Body of pancreas (tissue), 4 donors: Measurements from ENCODE around the gene LRRC23.
A peak's percentile ranks its signal among the peaks of the same experiment; 100 is the strongest.

Source experiments
- POLR2A ChIP-seq, 3 donors: fragments of 450-650 bp; IDR thresholded peaks; one replicate each; pipeline ENCODE4 v1.6.1; 2016; ENCODE audit warnings: antibody characterized with exemption in 3 of 3, mild to moderate bottlenecking in 2 of 3
- TF ChIP-seq, protein P1 (sequence below), 7 experiments: fragments of 450-650 bp in 4 of 7; fragments of 200-600 bp in 3 of 7; sonication (generic) in 3 of 7; IDR thresholded peaks; one replicate each; pipeline ENCODE4 v1.5.1; 2016 to 2019; ENCODE audit warnings: antibody characterized with exemption in 7 of 7

DNA sequence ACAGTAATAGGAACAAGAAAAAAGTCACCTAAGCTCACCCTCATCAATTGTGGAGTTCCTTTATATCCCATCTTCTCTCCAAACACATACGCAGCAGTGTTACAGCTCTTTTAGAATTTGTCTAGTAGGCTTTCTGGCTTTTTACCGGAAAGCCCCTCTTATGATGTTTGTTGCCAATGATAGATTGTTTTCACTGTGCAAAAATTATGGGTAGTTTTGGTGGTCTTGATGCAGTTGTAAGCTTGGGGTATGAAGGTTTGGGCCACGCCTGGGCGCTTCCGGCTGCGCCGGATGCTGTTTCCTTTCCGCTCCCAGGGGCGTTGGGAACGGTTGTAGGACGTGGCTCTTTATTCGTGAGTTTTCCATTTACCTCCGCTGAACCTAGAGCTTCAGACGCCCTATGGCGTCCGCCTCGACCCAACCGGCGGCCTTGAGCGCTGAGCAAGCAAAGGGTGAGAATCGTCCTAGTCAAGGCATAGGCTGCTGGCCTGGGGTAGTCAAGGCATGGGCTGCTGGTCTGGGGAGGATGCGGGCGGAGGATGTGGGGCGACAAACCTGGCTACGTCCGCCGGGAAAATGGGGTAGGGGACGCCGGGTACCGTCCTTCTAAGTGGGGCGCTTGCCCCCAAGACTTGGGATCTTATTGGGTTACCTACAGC, 39.2 kb downstream of the LRRC23 start, which contains the start of the genes C12orf57 and RNU7-1:
- TF ChIP-seq, protein P1, sequence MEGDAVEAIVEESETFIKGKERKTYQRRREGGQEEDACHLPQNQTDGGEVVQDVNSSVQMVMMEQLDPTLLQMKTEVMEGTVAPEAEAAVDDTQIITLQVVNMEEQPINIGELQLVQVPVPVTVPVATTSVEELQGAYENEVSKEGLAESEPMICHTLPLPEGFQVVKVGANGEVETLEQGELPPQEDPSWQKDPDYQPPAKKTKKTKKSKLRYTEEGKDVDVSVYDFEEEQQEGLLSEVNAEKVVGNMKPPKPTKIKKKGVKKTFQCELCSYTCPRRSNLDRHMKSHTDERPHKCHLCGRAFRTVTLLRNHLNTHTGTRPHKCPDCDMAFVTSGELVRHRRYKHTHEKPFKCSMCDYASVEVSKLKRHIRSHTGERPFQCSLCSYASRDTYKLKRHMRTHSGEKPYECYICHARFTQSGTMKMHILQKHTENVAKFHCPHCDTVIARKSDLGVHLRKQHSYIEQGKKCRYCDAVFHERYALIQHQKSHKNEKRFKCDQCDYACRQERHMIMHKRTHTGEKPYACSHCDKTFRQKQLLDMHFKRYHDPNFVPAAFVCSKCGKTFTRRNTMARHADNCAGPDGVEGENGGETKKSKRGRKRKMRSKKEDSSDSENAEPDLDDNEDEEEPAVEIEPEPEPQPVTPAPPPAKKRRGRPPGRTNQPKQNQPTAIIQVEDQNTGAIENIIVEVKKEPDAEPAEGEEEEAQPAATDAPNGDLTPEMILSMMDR (IDR thresholded peaks at IDR 0.05), result no peak
- TF ChIP-seq POLR2A (IDR thresholded peaks at IDR 0.05), result peak; percentile 82 to 100 (median 100)
